WERI-Rb-1 (cell line): ENCODE data around the gene TUBB4B.

Source experiments
- DNase-seq: peaks from one replicate; pipeline ENCODE4 v3.0.0-alpha.2; 2020
- H3K27ac ChIP-seq: fragments of 250-450 bp; sonication (Bioruptor Pico); 2 replicates; pipeline ENCODE4 v1.5.1; 2020; ENCODE audit warnings: mild to moderate bottlenecking, moderate library complexity
- H3K27me3 ChIP-seq: fragments of 250-450 bp; sonication (Bioruptor Pico); 2 replicates; pipeline ENCODE4 v1.5.1; 2021; ENCODE audit warnings: mild to moderate bottlenecking, low read depth, moderate library complexity; ENCODE audit not compliant: insufficient read depth, severe bottlenecking
- H3K36me3 ChIP-seq: fragments of 250-450 bp; sonication (Bioruptor Pico); 2 replicates; pipeline ENCODE4 v1.5.1; 2020; ENCODE audit warnings: mild to moderate bottlenecking, moderate library complexity
- H3K4me3 ChIP-seq: 2 replicates; pipeline ENCODE4 v1.5.1; 2011; ENCODE audit warnings: low read depth, mild to moderate bottlenecking, control low read depth, low read length
- H3K9me3 ChIP-seq: fragments of 250-450 bp; sonication (Bioruptor Pico); 2 replicates; pipeline ENCODE4 v1.5.1; 2021; ENCODE audit warnings: mild to moderate bottlenecking, moderate library complexity; ENCODE audit not compliant: severe bottlenecking
- TF ChIP-seq, protein P1 (sequence below): IDR thresholded peaks from 2 replicates; pipeline ENCODE4 v1.5.1; 2011; ENCODE audit warnings: low read depth, mild to moderate bottlenecking, control low read depth, inconsistent platforms, low read length

TUBB4B gene

DNA sequence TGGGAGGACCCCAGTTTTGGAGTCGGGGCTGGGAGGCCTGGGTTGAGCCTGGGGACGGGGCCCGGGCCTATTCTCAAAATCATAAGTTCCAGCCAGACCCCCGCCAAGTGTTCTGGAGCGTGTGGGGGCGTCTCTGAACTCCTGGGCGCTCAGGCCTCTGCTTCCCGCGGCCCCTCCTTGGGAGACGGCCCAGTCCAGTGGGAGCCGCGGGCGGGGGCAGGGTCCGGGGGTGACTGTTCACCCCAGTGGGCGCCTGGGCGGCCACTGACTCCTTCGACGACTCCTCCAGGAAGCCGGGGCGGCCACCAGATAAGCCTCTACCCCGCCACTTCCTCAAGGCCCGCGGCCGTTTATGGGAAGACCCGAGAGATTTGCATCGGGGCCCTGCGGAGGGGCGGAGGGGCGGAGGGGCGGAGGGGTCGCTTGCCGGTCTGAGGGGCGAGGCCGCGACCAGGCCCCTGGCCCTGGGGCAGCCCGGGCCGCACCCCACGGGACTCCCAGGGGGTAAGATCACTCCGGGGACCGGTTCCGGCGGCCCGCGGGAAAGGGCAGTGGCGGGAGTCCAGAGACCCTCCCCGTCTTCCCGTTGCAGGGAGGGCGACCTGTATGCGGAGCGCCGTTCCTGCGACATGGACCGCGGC is 37.1 kb downstream of the TUBB4B start:
- Histone ChIP-seq H3K36me3 (peaks cover 15% of the 10 kb centered on the region), H3K4me3 (peak overlapping the region; percentile 31), H3K27ac (peak overlapping the region; percentile 98), H3K27me3 (no peaks in the 10 kb centered on the region), H3K9me3 (no peaks in the 10 kb centered on the region)
- TF ChIP-seq, protein P1, sequence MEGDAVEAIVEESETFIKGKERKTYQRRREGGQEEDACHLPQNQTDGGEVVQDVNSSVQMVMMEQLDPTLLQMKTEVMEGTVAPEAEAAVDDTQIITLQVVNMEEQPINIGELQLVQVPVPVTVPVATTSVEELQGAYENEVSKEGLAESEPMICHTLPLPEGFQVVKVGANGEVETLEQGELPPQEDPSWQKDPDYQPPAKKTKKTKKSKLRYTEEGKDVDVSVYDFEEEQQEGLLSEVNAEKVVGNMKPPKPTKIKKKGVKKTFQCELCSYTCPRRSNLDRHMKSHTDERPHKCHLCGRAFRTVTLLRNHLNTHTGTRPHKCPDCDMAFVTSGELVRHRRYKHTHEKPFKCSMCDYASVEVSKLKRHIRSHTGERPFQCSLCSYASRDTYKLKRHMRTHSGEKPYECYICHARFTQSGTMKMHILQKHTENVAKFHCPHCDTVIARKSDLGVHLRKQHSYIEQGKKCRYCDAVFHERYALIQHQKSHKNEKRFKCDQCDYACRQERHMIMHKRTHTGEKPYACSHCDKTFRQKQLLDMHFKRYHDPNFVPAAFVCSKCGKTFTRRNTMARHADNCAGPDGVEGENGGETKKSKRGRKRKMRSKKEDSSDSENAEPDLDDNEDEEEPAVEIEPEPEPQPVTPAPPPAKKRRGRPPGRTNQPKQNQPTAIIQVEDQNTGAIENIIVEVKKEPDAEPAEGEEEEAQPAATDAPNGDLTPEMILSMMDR = no peak
- no peak for DNase-seq

DNA sequence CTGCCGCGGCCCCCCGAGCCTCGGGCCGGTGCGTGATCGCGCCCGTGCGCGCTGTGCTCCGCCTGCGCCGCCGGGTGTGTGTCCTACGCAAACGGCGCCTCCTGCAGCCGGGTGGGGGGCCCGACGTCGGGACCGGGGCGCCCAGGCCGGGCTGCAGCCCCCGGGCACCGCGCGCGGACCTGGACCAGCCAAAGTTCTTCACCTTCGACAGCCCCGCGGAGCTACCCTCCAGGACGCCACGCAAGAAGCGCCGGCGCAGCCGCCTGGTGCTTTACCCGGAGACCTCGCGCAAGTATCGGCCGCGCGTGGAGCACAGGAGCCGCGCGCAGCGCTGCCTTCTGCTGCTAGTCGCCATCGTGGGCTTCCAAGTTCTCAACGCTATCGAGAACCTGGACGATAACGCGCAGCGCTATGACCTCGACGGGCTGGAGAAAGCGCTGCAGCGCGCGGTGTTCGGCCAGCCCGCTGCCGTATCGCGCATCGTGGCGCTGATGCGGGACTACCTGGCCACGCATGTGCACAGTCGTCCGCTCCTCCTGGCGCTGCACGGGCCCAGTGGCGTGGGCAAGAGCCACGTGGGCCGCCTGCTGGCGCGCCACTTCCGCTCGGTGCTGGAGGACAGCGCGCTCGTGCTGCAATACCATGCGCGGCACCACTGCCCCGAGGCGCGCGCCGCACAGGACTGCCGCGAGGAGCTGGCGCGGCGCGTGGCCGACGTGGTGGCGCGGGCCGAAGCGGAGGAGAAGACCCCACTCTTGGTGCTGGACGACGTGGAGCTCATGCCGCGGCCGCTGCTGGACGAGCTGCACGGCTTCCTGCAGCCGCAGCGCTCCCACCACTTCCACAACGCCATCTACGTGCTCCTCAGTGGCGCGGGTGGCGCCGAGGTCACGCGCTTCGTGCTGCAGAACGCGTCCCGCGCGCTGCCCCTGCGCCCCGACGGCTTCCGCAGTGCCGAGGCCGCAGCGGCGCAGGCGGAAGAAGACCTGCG is 37.9 kb downstream of the TUBB4B start:
- H3K4me3 ChIP-seq = no peak overlapping the region

DNA sequence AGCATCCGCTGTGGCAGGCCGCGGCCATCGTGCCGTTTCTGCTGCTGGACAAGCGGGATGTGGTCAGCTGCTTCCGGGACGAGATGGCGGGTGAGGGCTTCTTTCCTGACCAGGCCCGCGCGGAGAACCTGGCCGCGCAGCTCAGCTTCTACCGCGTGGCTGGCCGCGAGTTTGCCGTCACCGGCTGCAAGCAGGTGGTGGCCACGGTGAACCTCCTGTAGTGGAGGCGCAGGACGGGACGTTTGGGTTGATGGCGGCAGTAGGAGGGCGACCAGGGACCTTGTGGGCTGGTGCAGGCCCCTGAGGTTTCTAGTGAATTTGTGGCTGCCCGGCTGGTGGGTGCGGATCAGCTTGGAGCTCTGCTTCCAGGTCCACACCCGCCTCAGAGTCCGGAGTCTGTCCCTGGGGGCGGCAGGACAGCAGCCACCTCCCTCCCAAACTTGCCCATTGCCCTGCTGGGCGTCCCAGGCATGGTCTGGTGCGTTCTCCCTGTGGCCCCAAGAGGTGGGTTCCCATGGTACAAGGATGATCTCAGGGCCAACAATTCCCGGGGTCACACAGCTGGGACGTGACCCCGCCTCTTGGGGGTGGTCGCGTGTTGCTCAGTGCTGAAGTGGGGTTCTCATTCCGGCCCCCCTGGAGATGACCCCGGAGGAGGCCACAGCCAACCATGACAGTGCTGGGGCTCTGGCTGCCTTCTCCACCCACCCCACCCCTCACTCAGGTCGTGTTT is 38.8 kb downstream of the TUBB4B start:
- TF ChIP-seq, protein P1 = no peak
- no peak for DNase-seq
- Histone ChIP-seq H3K36me3 (peaks cover 19% of the 10 kb centered on the region), H3K4me3 (no peak overlapping the region), H3K9me3 (no peaks in the 10 kb centered on the region), H3K27ac (no peak overlapping the region), H3K27me3 (no peaks in the 10 kb centered on the region)

More for the DNA sequence above, 37.9 kb downstream of the TUBB4B start:
- H3K27me3 ChIP-seq = no peaks in the 10 kb centered on the region
- H3K27ac ChIP-seq = no peak overlapping the region
- no peaks in the 10 kb centered on the region for H3K9me3 ChIP-seq
- peaks cover 19% of the 10 kb centered on the region for H3K36me3 ChIP-seq
- DNase-seq = no peak
- TF ChIP-seq, protein P1 = no peak

DNA sequence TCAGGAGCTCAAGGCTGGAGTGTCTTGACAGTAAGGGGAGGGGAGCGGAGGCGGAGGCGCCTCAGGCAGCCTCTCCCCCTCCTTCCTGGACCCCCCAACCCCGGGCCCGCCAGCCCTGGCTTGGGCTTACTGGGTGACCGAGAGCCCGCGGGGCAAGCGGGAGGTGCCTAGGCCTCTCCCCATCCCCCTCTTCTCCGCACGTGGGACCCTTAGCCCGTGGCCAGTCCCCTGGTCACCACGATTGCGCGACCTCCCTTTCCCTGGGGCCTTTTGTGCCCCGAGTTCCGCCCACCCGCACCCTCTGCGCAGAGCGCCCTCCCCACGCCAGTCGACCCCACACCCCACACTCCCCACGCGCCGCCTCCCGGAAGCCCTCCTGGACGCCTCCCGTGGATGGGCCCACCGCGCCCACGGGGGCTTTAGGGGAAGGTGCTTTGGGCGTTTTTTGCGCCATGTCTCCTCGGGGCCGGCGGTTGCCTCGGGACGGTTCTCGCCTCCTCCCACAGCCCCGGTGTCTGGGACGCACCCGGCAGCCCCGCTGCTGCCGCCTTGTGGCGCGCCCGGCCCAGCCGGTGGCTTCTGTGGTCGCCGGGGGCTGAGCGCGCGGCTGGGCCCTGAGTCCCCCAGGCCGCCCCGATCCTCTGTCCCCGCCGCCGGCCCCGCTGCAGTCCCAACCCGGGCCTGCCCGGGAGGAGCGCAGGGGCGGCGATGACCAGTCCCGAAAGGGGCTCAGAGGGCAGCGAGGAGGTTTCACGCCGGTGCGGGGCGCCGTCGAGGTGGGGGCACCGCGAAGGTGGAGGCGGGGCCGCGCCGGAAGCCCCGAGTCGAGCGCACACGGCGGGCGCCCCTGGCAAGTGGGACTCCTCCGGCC is 39.6 kb downstream of the TUBB4B start:
- TF ChIP-seq, protein P1 = no peak
- Histone ChIP-seq H3K27ac (no peak overlapping the region), H3K4me3 (no peak overlapping the region)

More for the DNA sequence above, 39.6 kb downstream of the TUBB4B start:
- Histone ChIP-seq H3K27me3 (no peaks in the 10 kb centered on the region), H3K36me3 (peaks cover 19% of the 10 kb centered on the region), H3K9me3 (no peaks in the 10 kb centered on the region)
- no peak for DNase-seq
